ENCODE measurements around the gene RNLS. TPM values are rescaled to one million over a fixed set of nuclear protein-coding genes. Genes with fewer than 3 reads are reported as not detected.

RNLS gene
- total RNA-seq, 1 experiment from 2014 or later, result 50.9 TPM

DNA sequence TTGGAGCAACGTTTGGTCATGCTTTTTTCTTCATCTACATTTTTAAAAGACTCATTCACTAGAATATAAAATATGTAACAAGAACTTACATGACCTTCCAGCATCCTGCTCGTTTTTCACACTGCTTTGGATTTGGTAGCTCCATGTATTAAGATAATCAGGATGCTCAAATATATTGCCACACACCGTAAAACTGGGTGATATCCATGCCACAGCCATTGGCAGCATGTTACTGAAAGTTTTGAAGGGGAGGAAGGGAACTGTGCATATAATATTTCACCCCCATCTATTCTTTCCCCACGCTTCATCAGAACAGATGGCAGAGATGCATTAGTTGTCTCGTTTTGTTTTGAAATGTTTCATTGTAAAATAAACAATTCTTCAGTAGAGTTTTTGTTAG, 158.2 kb downstream of the RNLS start:
- DNase-seq (ENCODE audit: low read depth, low spot score), result no peak
- in situ Hi-C loops (cut with HindIII; ENCODE audit: low pct_unique_long_range_greater_than_20kb, low sequenced_read_pairs), result no loop called here

DNA sequence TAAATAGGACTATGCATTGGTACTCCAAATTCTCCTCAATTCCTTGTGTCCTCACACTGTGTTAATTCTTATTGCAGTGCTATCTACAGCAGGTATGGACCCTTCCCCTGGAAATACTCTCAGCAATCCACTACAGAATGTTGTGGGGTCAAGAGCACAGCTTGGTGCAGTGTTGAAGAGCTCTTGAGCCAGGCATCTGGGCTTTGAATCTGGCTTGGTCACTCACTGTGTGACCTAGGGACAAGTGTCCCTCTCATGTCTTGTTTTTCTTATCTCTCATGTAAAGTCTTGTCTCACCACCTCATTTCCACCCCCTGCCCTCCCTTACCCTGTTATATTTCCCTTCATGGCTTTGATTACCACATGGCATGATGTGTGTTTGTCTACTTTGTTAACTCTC, 159.4 kb downstream of the RNLS start:
- in situ Hi-C loops (cut with HindIII; ENCODE audit: low pct_unique_long_range_greater_than_20kb, low sequenced_read_pairs), result no loop called here

DNA sequence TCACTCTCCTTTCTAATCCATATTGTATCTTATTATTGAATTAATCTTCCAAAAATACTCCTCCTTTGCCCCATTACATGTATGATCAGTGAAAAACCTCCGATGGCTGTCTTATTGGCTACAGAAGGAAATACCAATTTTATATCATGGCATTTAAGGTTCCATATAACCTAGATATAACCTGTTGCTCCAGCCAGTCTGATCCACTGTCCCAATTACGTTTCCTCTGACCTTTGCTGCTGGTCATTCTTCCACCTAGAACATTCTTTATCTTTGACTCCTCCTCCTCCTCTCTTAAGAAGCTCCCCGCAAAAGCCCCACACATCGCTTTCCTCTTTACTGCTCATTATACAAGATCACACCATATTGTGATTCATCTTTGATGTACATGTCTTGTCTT, 161.5 kb downstream of the RNLS start:
- in situ Hi-C loops (cut with HindIII; ENCODE audit: low pct_unique_long_range_greater_than_20kb, low sequenced_read_pairs), result no loop called here

More for the DNA sequence above, 159.4 kb downstream of the RNLS start:
- no peak for DNase-seq (ENCODE audit: low read depth, low spot score)

DNA sequence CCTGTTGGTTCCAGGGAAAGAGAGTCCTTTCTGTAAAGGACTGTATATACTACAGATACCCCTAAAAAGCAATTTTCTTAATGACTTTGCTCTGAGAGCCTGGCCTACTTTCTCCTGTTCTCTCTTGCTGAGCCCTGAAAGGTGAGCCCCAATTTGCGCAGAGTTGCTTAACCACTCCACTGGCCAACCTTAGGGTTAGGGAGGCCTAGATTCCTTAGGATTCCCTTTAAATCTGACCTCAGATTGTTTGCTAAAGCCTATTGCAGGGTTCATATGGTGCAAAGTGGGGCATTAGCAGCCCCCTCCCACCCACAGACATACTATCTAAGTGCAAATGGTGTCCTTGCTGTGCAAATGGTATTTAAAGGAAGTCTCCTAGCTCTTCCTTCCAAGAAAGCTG, 164.2 kb downstream of the RNLS start:
- in situ Hi-C loops (cut with HindIII; ENCODE audit: low pct_unique_long_range_greater_than_20kb, low sequenced_read_pairs), result no loop called here
- no peak for DNase-seq (ENCODE audit: low read depth, low spot score)

More for the DNA sequence above, 161.5 kb downstream of the RNLS start:
- no peak for DNase-seq (ENCODE audit: low read depth, low spot score)

DNA sequence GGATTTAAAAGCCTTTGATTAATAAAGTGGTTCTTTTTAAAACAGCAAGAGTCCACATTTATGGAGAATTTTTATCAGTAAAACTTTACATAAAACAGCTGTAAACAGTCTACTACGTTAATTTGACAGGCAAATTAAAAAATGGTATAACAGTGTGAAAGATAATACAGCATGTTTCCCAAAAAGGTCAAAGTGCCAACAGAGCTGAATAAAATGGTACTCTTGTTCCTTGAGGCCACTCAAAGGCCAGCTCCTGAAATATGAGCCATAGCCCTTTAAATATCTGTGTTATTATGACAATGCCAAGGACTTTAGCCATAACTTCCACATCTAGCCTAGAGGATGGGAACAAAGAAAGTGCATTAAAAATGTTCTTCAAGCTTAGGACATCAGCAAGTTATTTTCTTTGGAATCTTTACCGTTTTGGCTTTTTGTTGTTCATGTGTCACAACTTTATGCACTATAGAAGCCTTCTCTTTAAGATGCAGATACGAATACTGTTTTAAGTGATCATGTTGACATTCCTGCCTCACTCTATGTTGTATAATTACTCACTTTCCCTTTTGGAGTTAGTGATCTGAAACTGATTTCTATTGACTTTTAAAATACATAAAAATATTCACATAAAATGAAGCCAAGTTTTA, 165.6 kb downstream of the RNLS start:
- peak; percentile 30 for DNase-seq (ENCODE audit: low read depth, low spot score)
- in situ Hi-C loops (cut with HindIII; ENCODE audit: low pct_unique_long_range_greater_than_20kb, low sequenced_read_pairs), result no loop called here

DNA sequence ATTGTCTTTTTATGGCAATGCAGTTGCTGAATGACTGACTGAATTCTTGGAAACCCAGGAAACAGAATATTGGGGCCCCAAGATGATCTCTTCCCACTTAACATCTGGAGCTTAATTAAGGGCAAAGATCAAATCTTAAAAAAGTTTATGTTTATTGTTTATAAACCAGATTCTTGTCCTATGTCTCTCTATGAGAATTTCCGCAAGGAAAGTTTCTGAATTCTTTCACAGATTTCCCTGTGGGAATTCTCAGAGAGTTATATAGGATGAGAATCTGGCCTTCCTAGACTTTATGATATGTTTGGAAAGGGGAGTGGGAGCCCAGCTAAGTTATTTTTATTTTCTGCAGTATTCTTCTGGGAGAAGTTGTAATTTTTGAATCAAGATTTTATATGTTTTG, 166.3 kb downstream of the RNLS start:
- no peak for DNase-seq (ENCODE audit: low read depth, low spot score)
- in situ Hi-C loops (cut with HindIII; ENCODE audit: low pct_unique_long_range_greater_than_20kb, low sequenced_read_pairs), result no loop called here

DNA sequence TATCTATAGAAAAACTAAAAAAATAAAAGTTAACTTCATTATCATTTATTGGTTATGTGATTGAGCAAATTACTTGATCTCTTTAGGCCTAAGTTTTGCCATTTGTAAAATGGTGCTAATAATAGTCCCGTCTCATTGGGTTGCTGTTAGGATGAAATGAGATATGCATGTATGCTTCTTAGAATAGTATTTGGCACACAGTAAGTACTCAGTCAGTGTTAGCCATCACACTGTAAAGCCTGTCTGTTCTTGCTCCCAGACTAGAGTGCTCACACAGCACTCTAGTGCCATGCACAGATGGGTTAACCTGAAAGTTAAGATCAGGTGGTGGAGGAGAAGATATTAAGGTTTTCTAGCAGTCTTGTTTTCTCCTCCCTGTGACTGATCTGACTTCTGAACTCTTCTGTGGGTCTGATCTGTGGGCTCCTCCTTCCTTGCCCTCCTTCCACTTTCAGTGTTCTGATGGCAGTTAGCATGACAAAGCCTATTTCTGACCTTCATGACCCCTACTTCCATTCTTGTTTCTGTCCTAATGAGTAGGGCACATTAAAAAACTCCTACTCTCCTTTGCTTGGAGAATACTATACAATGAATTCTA, 167.5 kb downstream of the RNLS start:
- DNase-seq (ENCODE audit: low read depth, low spot score), result no peak
- in situ Hi-C loops (cut with HindIII; ENCODE audit: low pct_unique_long_range_greater_than_20kb, low sequenced_read_pairs), result no loop called here

DNA sequence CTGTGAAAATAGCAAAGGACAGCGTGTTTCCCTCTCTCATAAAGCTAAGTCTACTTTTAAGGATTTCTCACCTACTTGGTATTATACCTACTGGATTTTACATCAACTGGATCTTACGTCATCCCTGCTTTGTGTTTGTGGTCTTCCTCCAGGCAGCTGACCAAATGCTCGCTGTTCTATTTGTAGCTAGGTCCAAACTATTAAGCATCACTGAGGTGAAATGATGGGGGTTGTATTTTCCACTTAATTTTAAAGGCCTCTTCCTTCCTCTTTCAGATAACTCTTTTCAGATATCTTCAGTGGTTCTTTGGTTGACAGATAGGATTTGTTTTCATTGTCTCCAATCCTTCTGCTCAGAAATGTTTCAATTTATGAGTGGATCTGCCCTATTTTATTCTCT, 169.7 kb downstream of the RNLS start:
- in situ Hi-C loops (cut with HindIII; ENCODE audit: low pct_unique_long_range_greater_than_20kb, low sequenced_read_pairs), result no loop called here
- no peak for DNase-seq (ENCODE audit: low read depth, low spot score)

DNA sequence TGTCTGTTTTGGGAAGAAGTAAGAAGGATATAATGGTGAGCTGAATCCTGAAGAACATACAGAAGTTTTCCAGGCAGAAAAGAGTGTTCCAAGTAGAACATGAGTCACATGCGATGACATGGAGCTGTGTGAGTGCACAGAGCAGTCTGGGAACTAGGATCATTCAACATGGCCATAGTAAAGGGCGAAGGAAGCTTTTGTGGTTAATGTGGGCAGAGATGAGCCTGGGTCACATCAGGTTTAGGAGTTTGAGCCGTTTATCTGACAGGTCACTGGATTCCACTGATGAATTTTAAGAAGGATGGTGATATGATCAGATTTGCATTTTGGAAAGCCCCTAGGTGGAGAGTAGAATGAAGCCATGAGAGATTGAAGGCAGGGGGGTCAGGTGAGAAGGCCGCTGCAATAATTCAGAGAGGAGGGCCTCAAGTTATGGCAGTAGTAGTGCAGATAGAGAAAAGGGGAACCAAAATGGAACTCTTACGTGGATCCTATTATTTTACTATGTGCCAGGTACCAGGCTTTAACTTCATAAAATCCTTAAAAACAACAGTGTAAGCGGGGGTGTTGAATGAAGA, 171.3 kb downstream of the RNLS start:
- in situ Hi-C loops (cut with HindIII; ENCODE audit: low pct_unique_long_range_greater_than_20kb, low sequenced_read_pairs), result no loop called here
- no peak for DNase-seq (ENCODE audit: low read depth, low spot score)

DNA sequence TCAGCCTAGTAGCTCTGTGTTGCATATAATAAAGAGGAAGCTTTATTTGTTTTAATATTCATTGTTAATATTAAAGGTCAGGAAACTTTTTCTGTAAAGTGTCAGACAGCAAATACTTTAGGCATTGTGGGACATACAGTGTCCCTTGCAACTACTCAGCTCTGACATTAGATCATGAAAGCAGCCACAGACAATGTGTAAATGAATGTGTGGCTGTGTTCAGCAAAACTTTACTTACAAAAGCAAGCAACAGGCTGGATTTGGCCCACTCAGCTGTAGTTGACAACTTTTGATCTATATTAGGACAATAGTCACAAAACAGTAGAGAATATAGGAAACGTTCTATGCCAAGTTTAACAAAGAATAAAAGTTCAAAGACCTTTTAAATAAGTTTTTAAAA, 173.3 kb downstream of the RNLS start:
- no peak for DNase-seq (ENCODE audit: low read depth, low spot score)
- in situ Hi-C loops (cut with HindIII; ENCODE audit: low pct_unique_long_range_greater_than_20kb, low sequenced_read_pairs), result no loop called here

DNA sequence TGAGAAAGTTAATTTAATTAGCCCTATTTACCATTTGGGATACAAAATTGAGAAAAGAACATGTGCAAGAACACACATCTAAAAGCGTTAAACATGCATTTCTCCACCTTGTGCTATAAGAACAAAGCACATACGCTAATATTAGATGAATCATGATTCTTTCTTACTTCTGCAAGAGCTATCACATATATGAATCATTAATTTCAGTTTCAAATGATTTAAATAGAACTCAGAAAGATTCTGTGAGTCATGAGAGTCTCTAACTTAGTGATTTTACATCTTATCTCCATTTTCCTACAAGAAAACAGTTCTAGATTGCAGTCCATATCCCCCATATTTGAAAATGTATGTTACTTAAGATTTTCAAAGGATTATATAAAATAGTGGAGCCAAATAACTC, 173.9 kb downstream of the RNLS start:
- in situ Hi-C loops (cut with HindIII; ENCODE audit: low pct_unique_long_range_greater_than_20kb, low sequenced_read_pairs), result no loop called here

DNA sequence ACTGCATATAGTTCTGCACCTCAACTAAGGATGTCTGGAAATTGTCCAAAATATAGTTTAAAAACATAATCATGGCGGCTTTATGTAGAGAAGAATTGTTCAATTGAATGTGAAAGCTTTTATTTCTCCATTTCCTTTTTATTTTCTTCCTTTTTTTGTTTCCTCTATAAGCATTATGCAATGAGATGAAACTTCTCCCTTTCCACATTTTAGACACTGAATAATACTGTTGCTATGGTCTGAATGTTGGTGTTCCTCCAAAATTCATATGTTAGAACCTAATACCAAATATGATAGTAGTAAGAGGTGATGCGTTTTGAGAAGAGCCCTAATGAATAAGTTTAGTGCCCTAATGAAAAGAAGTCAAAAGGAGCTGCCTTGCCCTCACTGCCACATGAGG, 175.0 kb downstream of the RNLS start:
- in situ Hi-C loops (cut with HindIII; ENCODE audit: low pct_unique_long_range_greater_than_20kb, low sequenced_read_pairs), result no loop called here

More for the DNA sequence above, 173.9 kb downstream of the RNLS start:
- no peak for DNase-seq (ENCODE audit: low read depth, low spot score)

DNA sequence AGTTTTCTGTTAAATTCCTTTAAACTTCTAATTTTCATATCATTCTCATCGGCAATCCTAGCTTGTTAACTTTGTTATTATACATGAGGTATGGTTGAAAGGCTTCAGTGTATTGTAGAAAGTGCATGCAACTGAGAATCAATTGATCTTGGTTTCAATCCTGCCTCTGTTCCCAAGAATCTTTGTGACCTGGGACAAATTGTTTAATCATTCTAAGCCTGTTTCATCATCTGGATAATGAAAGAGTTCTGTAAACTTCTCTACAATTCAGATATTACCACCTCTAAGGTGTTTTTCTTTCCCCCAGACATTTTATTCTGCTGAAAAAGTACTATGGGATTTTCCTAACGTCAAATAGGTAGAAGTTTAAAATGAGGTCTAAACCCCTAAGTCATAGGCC, 179.0 kb downstream of the RNLS start:
- no peak for DNase-seq (ENCODE audit: low read depth, low spot score)
- in situ Hi-C loops (cut with HindIII; ENCODE audit: low pct_unique_long_range_greater_than_20kb, low sequenced_read_pairs), result no loop called here

More for the DNA sequence above, 175.0 kb downstream of the RNLS start:
- DNase-seq (ENCODE audit: low read depth, low spot score), result no peak

DNA sequence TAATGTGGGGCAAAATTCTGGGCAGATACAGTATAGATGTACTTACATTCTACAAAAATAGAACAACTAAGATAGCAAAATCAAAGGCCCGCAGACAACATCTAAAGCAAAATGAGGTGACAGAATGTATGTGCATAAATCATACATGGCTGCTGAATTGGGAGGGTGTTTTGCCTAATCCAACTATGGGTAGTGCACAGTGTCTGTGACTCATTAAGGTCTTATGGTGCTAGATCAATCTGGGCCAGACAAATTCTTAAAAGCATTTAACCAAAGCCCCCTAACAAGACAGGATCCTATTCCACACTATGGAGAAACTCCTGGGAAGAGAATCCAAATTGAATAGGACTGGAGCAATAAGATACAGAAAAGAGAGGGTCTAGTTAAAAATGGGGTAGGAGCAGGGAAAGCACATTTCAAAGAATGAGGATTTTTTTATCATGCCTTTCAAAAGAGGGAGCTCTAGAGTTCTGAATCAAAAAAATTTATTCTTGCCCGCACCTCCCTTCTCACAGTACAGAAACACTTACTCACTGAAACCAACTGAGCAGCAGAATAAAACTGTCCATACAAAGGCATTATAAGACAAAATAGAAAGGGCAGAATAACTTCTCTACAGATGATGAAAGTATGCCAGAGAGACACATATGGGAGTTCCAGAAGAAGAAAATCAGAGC, 181.3 kb downstream of the RNLS start:
- in situ Hi-C loops (cut with HindIII; ENCODE audit: low pct_unique_long_range_greater_than_20kb, low sequenced_read_pairs), result no loop called here
- DNase-seq (ENCODE audit: low read depth, low spot score), result peak; percentile 56

DNA sequence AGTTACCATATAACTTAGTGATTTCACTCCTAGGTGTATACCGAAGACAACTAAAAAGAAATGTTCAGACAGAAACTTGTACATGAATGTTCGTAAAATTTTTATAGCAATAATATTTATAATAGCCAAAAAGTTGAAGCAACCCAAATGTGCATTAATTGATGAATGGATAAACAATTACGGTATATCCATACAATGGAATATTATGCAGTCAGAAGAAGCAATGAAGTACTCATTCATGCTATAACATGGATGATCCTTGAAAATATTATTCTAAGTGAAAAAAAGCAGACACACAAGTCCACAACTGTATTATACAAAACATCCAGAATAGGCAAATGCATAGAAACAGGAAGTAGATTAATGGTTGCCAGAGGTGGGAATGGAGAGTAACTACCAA, 183.9 kb downstream of the RNLS start:
- no peak for DNase-seq (ENCODE audit: low read depth, low spot score)
- in situ Hi-C loops (cut with HindIII; ENCODE audit: low pct_unique_long_range_greater_than_20kb, low sequenced_read_pairs), result no loop called here

DNA sequence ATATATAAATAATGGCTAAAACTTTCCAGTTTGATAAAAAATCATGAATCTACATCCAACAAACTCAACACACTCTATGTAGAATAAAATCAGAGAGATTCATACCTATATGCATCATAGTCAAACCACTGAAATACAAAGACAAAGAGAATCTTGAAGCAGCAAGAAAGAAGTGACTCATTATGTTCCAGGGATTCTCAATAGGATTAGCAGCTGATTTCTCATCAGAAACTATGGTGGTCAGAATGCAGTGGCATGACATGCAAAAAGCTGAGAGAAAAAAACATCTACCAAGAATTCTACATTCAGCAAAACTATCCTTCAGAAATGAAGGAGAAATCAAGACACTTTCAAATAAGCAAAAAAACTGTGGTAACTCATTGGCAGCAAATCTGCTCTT, 187.4 kb downstream of the RNLS start:
- peak; percentile 18 for DNase-seq (ENCODE audit: low read depth, low spot score)

DNA sequence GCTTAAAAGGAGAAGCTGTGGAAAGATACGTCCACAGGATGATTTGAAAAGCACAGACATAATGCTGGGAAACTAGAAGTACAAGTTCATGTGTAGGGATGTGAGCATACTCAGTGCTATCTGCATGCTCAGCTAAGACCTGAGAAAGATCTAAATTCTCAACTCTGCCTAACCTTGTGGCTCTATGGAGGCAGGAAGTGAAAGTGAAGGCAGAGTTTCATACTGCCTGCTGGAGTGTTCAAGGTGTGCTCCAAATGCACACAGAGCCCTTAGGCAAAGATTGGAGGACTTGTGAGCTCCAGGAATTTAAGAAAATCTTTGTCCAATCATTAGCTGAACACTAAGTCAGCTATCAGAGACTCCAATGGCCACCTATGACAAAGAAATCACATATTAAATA, 190.9 kb downstream of the RNLS start:
- no peak for DNase-seq (ENCODE audit: low read depth, low spot score)
- in situ Hi-C loops (cut with HindIII; ENCODE audit: low pct_unique_long_range_greater_than_20kb, low sequenced_read_pairs), result no loop called here

More for the DNA sequence above, 187.4 kb downstream of the RNLS start:
- in situ Hi-C loops (cut with HindIII; ENCODE audit: low pct_unique_long_range_greater_than_20kb, low sequenced_read_pairs), result no loop called here

DNA sequence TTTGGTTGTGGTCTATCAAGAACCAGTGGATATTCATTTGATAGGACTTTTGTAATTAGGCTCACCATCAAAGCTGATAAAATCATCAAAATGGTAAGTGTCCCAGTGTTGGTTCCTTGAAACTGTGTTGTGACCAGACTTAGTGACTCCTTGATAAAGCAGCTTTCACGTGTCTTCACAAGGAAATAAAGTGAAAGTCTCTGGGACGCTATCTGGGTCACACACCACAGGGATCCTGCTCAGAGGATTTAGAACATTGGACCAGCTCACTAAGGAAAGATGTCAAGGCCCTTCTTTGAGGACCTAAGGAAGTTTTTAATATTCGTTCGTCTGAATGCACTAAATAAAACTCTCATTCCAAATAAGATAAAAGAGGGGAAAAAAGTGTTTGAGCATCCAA, 193.1 kb downstream of the RNLS start:
- no peak for DNase-seq (ENCODE audit: low read depth, low spot score)
- in situ Hi-C loops (cut with HindIII; ENCODE audit: low pct_unique_long_range_greater_than_20kb, low sequenced_read_pairs), result no loop called here

DNA sequence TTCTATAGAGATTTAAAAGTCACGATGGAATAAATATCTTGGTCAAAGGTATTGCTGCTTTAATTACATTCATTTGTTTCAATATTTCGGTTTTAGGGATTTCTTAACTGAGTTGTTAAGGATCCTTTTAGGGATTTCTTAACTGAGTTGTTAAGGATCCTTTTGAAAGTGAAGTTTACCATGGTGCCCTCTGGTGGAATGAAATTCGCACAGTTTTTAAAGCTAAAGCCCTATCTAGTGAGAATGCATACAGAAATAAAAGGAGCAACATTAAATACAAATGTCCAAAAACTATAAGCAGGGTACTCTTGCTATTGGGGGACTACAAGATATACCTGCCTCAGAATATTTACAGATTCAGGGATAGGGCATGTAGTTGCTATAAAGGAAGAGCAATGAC, 193.7 kb downstream of the RNLS start:
- DNase-seq (ENCODE audit: low read depth, low spot score), result peak; percentile 59
- in situ Hi-C loops (cut with HindIII; ENCODE audit: low pct_unique_long_range_greater_than_20kb, low sequenced_read_pairs), result no loop called here
